Large intestine (tissue), 3 donors: Measurements from ENCODE around the gene LDHA. TPM values are rescaled to one million over a fixed set of nuclear protein-coding genes. Genes with fewer than 3 reads are reported as not detected.

Source experiments
- DNase-seq, 2 donors: peaks; one replicate each; pipeline versions ENCODE4 v3.0.0 to v3.0.0-alpha.2; 2013
- H3K27ac ChIP-seq: one replicate; pipeline ENCODE4 v1.5.1; 2013; ENCODE audit warnings: low read length
- H3K27me3 ChIP-seq: 2 replicates; pipeline ENCODE4 v1.6.1; 2013; ENCODE audit warnings: low read length; ENCODE audit not compliant: control insufficient read depth, insufficient read depth
- H3K36me3 ChIP-seq: 2 replicates; pipeline ENCODE4 v1.6.1; 2013; ENCODE audit warnings: low read length; ENCODE audit not compliant: control insufficient read depth, insufficient read depth
- H3K4me1 ChIP-seq: one replicate; pipeline ENCODE4 v1.6.1; 2013; ENCODE audit warnings: low read length; ENCODE audit not compliant: control insufficient read depth, insufficient read depth
- H3K4me3 ChIP-seq: one replicate; pipeline ENCODE4 v1.5.1; 2013; ENCODE audit warnings: low read length
- H3K9me3 ChIP-seq: one replicate; pipeline ENCODE4 v1.6.1; 2013; ENCODE audit warnings: mild to moderate bottlenecking, low read depth, low read length, moderate library complexity; ENCODE audit not compliant: control insufficient read depth
- WGBS: methylation state at CpG from one replicate; pipeline ENCODE4 v1.1.5; 2013; ENCODE audit warnings: low lambda C conversion rate; ENCODE audit not compliant: insufficient coverage; 5-methylcytosine and 5-hydroxymethylcytosine counted together
- polyA plus RNA-seq: library from polyadenylated mRNA; unstranded; fragments of 120-200 nt; gene quantifications from one replicate; pipeline ENCODE4 v1.2.1, GENCODE V29; 2013

Gene LDHA
- polyA plus RNA-seq, 1 donor = 469 TPM

DNA sequence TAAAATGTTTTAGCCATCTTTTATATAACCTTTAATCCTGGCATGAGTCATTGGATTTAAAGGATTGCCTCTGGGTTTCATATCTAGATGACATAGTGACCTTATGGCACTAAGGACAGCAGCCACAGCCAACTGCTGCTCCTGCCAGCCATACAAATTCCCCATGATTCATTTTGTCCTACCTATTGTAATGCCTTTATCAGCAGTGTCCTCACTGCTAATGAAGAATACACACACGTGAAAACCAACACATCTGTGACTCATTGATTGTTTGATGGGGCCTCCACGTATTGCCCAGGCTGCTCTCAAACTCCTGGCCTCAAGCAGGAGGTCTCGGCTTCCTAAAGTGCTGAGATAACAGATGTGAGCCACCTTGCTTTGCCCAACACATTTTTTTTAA is 63.1 kb downstream of the LDHA start:
- H3K27ac ChIP-seq = no peak overlapping the region
- H3K27me3 ChIP-seq = peaks cover 5% of the 10 kb centered on the region
- H3K36me3 ChIP-seq = no peaks in the 10 kb centered on the region
- H3K4me3 ChIP-seq = no peak overlapping the region
- H3K4me1 ChIP-seq = peaks cover 10% of the 10 kb centered on the region
- peak; percentile 33 to 67 for DNase-seq
- peaks cover 7% of the 10 kb centered on the region for H3K9me3 ChIP-seq
- 10% methylated on average over 2 of the region's 3 CpGs for WGBS

Other genes with a start within 250 kb of the LDHA start
- gene MRGPRX4, start 221.7 kb upstream of the LDHA start, polyA plus RNA-seq = not detected
- gene SAA4, start 157.8 kb upstream of the LDHA start, polyA plus RNA-seq = not detected
- gene SAA2, start 145.9 kb upstream of the LDHA start, polyA plus RNA-seq = not detected
- gene SAA1, start 128.3 kb upstream of the LDHA start, polyA plus RNA-seq = not detected
- 18.2 TPM for gene HPS5, start 72.4 kb upstream of the LDHA start, polyA plus RNA-seq
- gene GTF2H1, start 72.0 kb upstream of the LDHA start, polyA plus RNA-seq = 64.5 TPM
- 0.09 TPM for gene LDHC, start 17.8 kb downstream of the LDHA start, polyA plus RNA-seq
- gene LDHAL6A, start 61.3 kb downstream of the LDHA start, polyA plus RNA-seq = 0.33 TPM
- gene TSG101, start 132.4 kb downstream of the LDHA start, polyA plus RNA-seq = 81.0 TPM
- gene UEVLD, start 194.2 kb downstream of the LDHA start, polyA plus RNA-seq = 19.5 TPM
- gene MISFA, start 205.2 kb downstream of the LDHA start, polyA plus RNA-seq = 4.3 TPM
- 16.5 TPM for gene SPTY2D1, start 239.8 kb downstream of the LDHA start, polyA plus RNA-seq